Measurements from ENCODE around the gene IRX2. TPM values are rescaled to one million over a fixed set of nuclear protein-coding genes. Genes with fewer than 3 reads are reported as not detected.

The IRX2 gene
- polyA plus RNA-seq, 1 donor: 0.01 TPM

DNA sequence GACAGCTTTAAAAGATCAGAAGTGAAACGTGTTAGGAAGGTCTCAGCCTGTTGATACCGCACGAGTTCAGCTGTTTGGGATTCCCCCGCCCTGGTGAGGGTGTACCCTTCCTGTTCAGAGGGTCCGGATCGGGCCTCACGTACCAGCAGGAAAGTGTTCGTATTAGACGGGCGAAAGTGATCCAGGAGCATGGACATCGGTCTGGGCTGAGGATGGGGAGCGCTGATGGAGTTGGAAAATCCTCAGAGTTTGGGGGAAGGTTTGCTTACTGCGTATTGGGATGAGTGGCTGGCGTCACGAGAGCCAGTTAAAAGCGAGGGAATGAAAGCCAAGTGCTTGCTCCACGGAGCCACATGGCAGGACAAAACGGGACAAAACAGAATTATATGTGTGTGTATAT lies 47.4 kb downstream of the IRX2 start:
- H3K4me3 ChIP-seq (ENCODE audit: low read length): no peak overlapping the region
- no peaks in the 10 kb centered on the region for H3K36me3 ChIP-seq (ENCODE audit: control insufficient read depth, insufficient read depth, low read length)
- H3K9me3 ChIP-seq (ENCODE audit: control insufficient read depth, low read depth, low read length): peaks cover 6% of the 10 kb centered on the region
- no peak overlapping the region for H3K27ac ChIP-seq (ENCODE audit: low read length)
- no peaks in the 10 kb centered on the region for H3K27me3 ChIP-seq (ENCODE audit: control insufficient read depth, insufficient read depth, low read length)
- H3K4me1 ChIP-seq (ENCODE audit: control insufficient read depth, insufficient read depth, low read length): no peaks in the 10 kb centered on the region
- WGBS (ENCODE audit: insufficient coverage, low lambda C conversion rate): 96% methylated on average over 6 of the region's 18 CpGs
- DNase-seq: no peak

DNA sequence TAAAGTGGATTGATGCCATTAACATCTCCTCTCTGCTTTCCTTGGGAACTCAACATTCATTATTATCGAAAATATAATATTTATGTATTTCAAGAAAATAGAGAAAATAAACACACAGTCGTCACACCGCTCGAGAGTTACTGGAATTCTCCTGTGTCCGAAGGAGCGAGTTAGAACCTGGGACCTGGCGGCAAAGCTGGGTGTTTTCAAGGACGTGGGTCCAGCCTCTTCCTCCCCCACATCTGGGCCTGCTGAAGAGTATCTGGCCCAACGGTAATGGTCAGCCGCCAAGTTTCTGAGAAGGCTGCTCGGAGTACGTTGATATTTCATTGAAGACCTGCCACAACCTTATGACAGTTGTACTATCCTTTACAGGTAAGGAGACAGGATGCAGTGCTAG lies 47.9 kb downstream of the IRX2 start:
- Histone ChIP-seq H3K4me3 (ENCODE audit: low read length) (no peak overlapping the region), H3K4me1 (ENCODE audit: control insufficient read depth, insufficient read depth, low read length) (no peaks in the 10 kb centered on the region), H3K27ac (ENCODE audit: low read length) (no peak overlapping the region), H3K36me3 (ENCODE audit: control insufficient read depth, insufficient read depth, low read length) (no peaks in the 10 kb centered on the region), H3K27me3 (ENCODE audit: control insufficient read depth, insufficient read depth, low read length) (no peaks in the 10 kb centered on the region), H3K9me3 (ENCODE audit: control insufficient read depth, low read depth, low read length) (peaks cover 6% of the 10 kb centered on the region)
- 100% methylated on average over 1 of the region's 12 CpGs for WGBS (ENCODE audit: insufficient coverage, low lambda C conversion rate)
- DNase-seq: no peak

DNA sequence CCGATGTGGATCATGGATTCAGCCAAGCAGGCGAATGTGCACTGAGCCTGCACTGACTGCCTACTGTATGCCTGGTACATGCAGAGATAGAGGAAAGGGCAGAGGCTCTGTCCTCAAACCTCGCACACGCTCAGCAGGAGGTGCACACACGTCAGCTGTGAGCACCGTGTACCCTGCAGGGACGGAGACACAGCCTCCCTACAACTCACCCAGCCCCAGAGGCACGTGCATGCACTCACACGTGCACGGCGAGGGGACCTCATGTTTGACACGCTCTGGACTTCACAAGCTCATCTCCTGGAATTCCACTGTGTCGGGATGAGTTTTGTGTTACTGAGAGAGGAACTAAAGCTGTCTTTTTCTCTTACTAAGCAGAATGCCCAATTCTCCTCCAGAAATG lies 48.4 kb downstream of the IRX2 start:
- Histone ChIP-seq H3K4me3 (ENCODE audit: low read length) (no peak overlapping the region), H3K27ac (ENCODE audit: low read length) (no peak overlapping the region), H3K36me3 (ENCODE audit: control insufficient read depth, insufficient read depth, low read length) (no peaks in the 10 kb centered on the region), H3K27me3 (ENCODE audit: control insufficient read depth, insufficient read depth, low read length) (no peaks in the 10 kb centered on the region), H3K4me1 (ENCODE audit: control insufficient read depth, insufficient read depth, low read length) (no peaks in the 10 kb centered on the region), H3K9me3 (ENCODE audit: control insufficient read depth, low read depth, low read length) (peaks cover 6% of the 10 kb centered on the region)
- DNase-seq: no peak
- WGBS (ENCODE audit: insufficient coverage, low lambda C conversion rate): no CpG with 5 or more reads among the region's 13 CpGs

DNA sequence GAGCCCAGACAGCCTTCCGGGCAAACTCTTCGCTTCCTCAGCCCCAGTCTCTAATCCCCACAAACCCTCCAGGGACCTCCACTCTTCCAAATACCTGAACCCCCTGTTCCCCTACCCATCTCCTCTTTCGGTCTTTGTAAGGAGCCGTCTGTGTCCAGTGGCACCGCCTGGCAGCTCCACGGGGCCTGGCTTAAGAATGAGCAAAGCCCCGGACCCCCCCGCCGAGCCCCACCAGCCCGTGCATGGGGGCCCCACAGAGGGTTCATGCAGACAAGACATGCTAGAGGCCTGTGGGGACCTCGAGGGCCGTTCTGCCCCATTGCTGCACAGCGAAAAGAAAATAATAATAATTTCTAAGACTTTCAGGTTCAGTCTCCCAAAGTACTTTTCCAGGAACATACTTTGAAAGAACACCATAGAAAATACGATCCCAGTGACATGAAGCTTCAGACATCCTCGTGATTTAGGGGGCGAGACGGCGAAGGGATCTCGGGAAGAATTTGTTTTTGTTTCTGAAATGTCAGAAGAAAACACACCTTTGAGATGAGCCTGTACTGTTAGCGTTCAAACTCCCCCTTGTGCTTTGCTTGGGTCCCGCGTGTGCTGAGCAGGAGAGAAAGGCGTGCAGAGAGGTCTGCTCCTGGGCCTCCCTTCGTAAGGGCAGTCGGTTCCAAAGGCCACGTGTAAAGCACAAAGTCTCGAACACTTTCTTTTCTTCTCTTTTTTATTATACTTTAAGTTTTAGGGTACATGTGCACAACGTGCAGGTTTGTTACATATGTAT lies 49.2 kb downstream of the IRX2 start:
- Histone ChIP-seq H3K9me3 (ENCODE audit: control insufficient read depth, low read depth, low read length) (peaks cover 6% of the 10 kb centered on the region), H3K4me1 (ENCODE audit: control insufficient read depth, insufficient read depth, low read length) (no peaks in the 10 kb centered on the region), H3K27ac (ENCODE audit: low read length) (no peak overlapping the region), H3K4me3 (ENCODE audit: low read length) (no peak overlapping the region), H3K36me3 (ENCODE audit: control insufficient read depth, insufficient read depth, low read length) (no peaks in the 10 kb centered on the region), H3K27me3 (ENCODE audit: control insufficient read depth, insufficient read depth, low read length) (no peaks in the 10 kb centered on the region)
- no peak for DNase-seq
- 100% methylated on average over 1 of the region's 28 CpGs for WGBS (ENCODE audit: insufficient coverage, low lambda C conversion rate)

DNA sequence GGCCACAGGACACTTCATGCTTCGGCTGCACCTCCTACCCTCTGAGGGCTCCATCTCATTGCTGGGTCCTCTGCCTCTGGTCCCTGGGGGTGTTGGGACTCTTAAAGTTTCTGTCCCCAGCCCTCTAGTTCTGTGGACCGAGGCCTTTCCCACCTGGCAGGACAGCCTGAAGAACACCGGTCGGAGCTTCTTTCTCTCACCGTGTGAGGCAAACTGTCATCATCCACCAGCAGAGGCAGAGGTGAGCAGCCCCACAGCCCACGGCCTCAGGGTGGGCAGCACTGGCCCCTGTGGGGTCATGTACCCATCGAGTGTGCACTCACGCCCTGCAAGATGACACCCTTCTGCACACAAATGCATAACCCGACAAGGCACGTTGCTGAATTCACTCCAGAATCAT lies 49.9 kb downstream of the IRX2 start:
- Histone ChIP-seq H3K4me1 (ENCODE audit: control insufficient read depth, insufficient read depth, low read length) (no peaks in the 10 kb centered on the region), H3K4me3 (ENCODE audit: low read length) (no peak overlapping the region), H3K27ac (ENCODE audit: low read length) (no peak overlapping the region), H3K9me3 (ENCODE audit: control insufficient read depth, low read depth, low read length) (peaks cover 6% of the 10 kb centered on the region), H3K36me3 (ENCODE audit: control insufficient read depth, insufficient read depth, low read length) (no peaks in the 10 kb centered on the region), H3K27me3 (ENCODE audit: control insufficient read depth, insufficient read depth, low read length) (no peaks in the 10 kb centered on the region)
- no CpG with 5 or more reads among the region's 10 CpGs for WGBS (ENCODE audit: insufficient coverage, low lambda C conversion rate)
- no peak for DNase-seq

DNA sequence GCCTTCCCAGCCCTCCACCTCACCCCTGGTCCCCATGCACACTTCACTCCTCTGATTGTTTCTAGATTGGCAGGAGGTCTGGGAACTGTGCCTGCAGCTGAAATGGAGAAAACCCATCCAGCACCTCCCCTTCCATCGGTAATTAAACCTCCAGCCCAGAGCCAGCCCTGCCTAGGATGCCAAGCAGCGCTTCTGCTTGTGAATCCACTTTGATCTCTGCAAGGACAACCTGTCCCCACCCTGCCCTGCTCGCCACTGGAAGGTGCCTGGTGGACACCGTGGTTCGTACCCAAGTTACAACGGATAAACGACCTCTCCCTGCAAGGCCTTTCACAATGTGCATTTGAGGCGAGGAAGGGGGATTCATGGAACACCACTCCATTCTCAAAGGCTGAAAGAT lies 50.6 kb downstream of the IRX2 start:
- Histone ChIP-seq H3K27me3 (ENCODE audit: control insufficient read depth, insufficient read depth, low read length) (no peaks in the 10 kb centered on the region), H3K9me3 (ENCODE audit: control insufficient read depth, low read depth, low read length) (peaks cover 6% of the 10 kb centered on the region), H3K4me3 (ENCODE audit: low read length) (no peak overlapping the region), H3K27ac (ENCODE audit: low read length) (no peak overlapping the region), H3K4me1 (ENCODE audit: control insufficient read depth, insufficient read depth, low read length) (no peaks in the 10 kb centered on the region), H3K36me3 (ENCODE audit: control insufficient read depth, insufficient read depth, low read length) (no peaks in the 10 kb centered on the region)
- no peak for DNase-seq
- no CpG with 5 or more reads among the region's 8 CpGs for whole genome bisulfite sequencing (ENCODE audit: insufficient coverage, low lambda C conversion rate)

DNA sequence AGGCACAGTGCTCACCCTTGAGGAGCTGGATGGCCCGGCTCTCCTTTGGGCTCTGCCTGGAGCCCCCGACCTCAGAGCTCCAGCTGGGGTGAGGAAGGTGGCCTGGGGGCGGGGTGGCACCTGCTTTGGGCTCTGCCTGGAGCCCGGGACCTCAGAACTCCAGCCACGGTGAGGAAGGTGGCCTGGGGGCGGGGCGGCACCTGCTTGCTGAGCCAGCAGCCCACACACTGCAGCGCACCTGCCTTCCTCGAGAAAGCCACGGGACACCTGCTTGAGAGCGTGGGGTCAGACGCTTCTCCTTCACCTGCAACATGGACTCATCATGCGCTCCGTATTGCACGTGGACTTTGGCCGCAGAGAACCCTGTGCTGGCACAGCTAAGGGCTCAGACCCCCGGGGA lies 51.8 kb downstream of the IRX2 start:
- no peaks in the 10 kb centered on the region for H3K36me3 ChIP-seq (ENCODE audit: control insufficient read depth, insufficient read depth, low read length)
- peaks cover 10% of the 10 kb centered on the region for H3K9me3 ChIP-seq (ENCODE audit: control insufficient read depth, low read depth, low read length)
- H3K27ac ChIP-seq (ENCODE audit: low read length): no peak overlapping the region
- DNase-seq: no peak
- WGBS (ENCODE audit: insufficient coverage, low lambda C conversion rate): no CpG with 5 or more reads among the region's 17 CpGs
- no peaks in the 10 kb centered on the region for H3K27me3 ChIP-seq (ENCODE audit: control insufficient read depth, insufficient read depth, low read length)
- H3K4me1 ChIP-seq (ENCODE audit: control insufficient read depth, insufficient read depth, low read length): no peaks in the 10 kb centered on the region
- no peak overlapping the region for H3K4me3 ChIP-seq (ENCODE audit: low read length)

DNA sequence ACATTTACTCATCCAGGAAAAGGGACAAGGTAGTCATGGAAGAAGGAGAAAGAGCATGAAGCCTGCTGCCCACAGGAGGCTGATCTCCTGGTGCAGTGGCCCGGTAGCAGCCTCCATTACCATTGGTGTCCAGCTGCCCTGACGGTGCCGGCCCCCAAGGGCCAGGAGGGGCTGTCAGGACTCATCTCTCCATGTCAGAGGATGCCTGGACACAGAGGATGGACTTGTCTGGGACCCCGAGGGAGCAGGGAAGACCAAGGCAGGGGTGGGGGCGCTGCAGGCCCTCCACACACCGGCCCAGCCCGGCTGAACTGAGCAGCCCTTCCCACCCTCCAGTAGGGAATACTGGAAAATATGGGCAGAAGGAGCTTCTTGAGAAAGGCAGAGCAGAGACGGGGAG lies 52.2 kb downstream of the IRX2 start:
- no peaks in the 10 kb centered on the region for H3K4me1 ChIP-seq (ENCODE audit: control insufficient read depth, insufficient read depth, low read length)
- WGBS (ENCODE audit: insufficient coverage, low lambda C conversion rate): no CpG with 5 or more reads among the region's 8 CpGs
- no peaks in the 10 kb centered on the region for H3K36me3 ChIP-seq (ENCODE audit: control insufficient read depth, insufficient read depth, low read length)
- DNase-seq: no peak
- H3K4me3 ChIP-seq (ENCODE audit: low read length): no peak overlapping the region
- H3K27me3 ChIP-seq (ENCODE audit: control insufficient read depth, insufficient read depth, low read length): no peaks in the 10 kb centered on the region
- H3K9me3 ChIP-seq (ENCODE audit: control insufficient read depth, low read depth, low read length): peaks cover 10% of the 10 kb centered on the region
- H3K27ac ChIP-seq (ENCODE audit: low read length): no peak overlapping the region

DNA sequence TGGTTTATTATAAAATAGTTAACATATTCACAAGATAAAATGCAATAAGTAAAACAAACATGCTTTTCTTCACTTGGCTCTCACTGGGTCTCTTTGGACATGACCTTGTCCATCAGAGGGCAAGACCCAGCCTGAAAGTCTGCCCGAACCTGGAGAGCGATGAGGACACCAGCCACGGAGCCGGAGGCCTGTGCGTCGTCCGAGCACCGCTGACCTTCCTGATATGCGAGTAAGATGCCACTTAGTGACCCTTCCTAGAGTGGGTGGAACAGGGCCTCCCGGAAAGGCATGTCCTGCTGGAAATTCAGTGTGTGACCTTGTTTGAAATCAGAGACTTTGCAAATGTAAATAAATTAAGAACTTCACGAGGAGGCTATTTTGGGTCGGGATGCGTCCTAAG lies 52.9 kb downstream of the IRX2 start:
- no peaks in the 10 kb centered on the region for H3K36me3 ChIP-seq (ENCODE audit: control insufficient read depth, insufficient read depth, low read length)
- 60% methylated on average over 1 of the region's 13 CpGs for WGBS (ENCODE audit: insufficient coverage, low lambda C conversion rate)
- no peaks in the 10 kb centered on the region for H3K27me3 ChIP-seq (ENCODE audit: control insufficient read depth, insufficient read depth, low read length)
- H3K4me3 ChIP-seq (ENCODE audit: low read length): no peak overlapping the region
- peaks cover 10% of the 10 kb centered on the region for H3K9me3 ChIP-seq (ENCODE audit: control insufficient read depth, low read depth, low read length)
- no peak for DNase-seq
- H3K27ac ChIP-seq (ENCODE audit: low read length): no peak overlapping the region
- no peaks in the 10 kb centered on the region for H3K4me1 ChIP-seq (ENCODE audit: control insufficient read depth, insufficient read depth, low read length)

DNA sequence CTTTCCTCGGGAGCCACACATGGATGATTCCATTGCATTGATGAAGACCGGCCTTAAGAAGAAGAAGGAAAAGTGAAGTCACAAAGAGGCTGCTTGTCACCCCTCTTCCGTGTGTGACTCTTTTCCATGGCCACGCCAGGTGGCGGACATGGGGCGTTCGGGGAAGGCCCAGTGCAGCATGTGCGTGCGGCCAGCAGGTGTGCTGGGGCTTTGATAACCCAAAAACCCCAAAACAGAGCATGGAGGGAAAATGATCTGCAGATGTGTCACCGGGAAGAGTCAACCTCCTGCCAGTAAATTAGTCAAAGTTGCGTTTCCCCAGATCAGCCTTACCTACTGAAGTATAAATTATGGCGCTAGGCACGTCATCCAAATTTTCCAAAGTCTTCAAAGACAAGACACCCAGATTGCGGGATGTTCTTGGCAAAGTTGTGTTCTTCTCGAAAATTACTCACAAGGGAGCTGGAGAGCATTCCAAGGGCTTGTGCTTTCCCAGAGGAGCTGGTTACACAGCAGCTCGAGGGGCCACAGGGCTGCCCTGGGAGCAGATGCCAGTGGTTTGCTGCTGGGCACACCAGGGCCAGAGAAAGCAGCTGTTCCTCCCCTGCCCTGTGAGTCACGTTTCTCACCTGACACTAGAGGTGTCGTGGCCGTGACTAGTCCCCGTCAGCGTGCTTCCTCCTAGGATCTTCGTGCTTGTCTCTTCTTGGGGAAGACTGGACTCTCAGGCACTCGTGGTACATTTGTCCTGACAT lies 53.9 kb downstream of the IRX2 start:
- Histone ChIP-seq H3K36me3 (ENCODE audit: control insufficient read depth, insufficient read depth, low read length) (no peaks in the 10 kb centered on the region), H3K4me3 (ENCODE audit: low read length) (no peak overlapping the region), H3K4me1 (ENCODE audit: control insufficient read depth, insufficient read depth, low read length) (no peaks in the 10 kb centered on the region), H3K27ac (ENCODE audit: low read length) (no peak overlapping the region), H3K9me3 (ENCODE audit: control insufficient read depth, low read depth, low read length) (peaks cover 10% of the 10 kb centered on the region), H3K27me3 (ENCODE audit: control insufficient read depth, insufficient read depth, low read length) (no peaks in the 10 kb centered on the region)
- DNase-seq: no peak
- WGBS (ENCODE audit: insufficient coverage, low lambda C conversion rate): no CpG with 5 or more reads among the region's 23 CpGs
